Stomach (tissue), 4 donors: Measurements from ENCODE around the gene GABRG3.

ENCODE experiments used
- EP300 ChIP-seq: sonication (generic); formaldehyde crosslinking; IDR thresholded peaks from one replicate; pipeline ENCODE4 v1.6.1; 2017; ENCODE audit warnings: antibody characterized with exemption
- POLR2A ChIP-seq, 4 donors: fragments of 450-650 bp; IDR thresholded peaks; one replicate each; pipeline ENCODE4 v1.6.1; 2016; ENCODE audit warnings: antibody characterized with exemption in 4 of 4, control low read depth in 2 of 4, mild to moderate bottlenecking in 1 of 4, moderate library complexity in 1 of 4
- POLR2AphosphoS5 ChIP-seq, 3 donors: sonication (generic); formaldehyde crosslinking; IDR thresholded peaks; one replicate each; pipeline ENCODE4 v1.6.1; 2016; ENCODE audit warnings: antibody characterized with exemption in 3 of 3
- TF ChIP-seq, protein P1 (sequence below), 7 experiments: fragments of 450-650 bp in 4 of 7; fragments of 200-600 bp in 3 of 7; sonication (generic) in 3 of 7; IDR thresholded peaks; one replicate each; pipeline ENCODE4 v1.5.1; 2016 to 2019; ENCODE audit warnings: antibody characterized with exemption in 7 of 7, control low read depth in 2 of 7, mild to moderate bottlenecking in 1 of 7

DNA sequence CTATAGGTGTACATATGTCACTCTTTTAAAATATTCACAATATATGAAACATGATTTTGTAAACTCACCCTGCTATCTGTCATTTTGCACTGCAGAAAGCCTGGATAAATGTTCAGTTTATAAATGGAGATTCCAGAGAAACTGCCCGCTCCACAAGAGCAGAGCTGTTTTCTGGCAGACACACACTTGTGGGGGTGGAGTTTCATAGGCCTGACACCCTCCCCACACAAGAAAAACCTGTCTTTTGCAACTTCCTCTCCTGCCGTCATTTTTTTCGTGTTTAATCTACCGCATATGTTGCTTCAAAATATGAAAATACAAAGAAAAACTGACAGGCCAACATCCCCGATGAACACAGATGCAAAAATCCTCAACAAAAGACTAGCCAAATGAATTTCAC is 479.0 kb downstream of the GABRG3 start:
- TF ChIP-seq, protein P1, sequence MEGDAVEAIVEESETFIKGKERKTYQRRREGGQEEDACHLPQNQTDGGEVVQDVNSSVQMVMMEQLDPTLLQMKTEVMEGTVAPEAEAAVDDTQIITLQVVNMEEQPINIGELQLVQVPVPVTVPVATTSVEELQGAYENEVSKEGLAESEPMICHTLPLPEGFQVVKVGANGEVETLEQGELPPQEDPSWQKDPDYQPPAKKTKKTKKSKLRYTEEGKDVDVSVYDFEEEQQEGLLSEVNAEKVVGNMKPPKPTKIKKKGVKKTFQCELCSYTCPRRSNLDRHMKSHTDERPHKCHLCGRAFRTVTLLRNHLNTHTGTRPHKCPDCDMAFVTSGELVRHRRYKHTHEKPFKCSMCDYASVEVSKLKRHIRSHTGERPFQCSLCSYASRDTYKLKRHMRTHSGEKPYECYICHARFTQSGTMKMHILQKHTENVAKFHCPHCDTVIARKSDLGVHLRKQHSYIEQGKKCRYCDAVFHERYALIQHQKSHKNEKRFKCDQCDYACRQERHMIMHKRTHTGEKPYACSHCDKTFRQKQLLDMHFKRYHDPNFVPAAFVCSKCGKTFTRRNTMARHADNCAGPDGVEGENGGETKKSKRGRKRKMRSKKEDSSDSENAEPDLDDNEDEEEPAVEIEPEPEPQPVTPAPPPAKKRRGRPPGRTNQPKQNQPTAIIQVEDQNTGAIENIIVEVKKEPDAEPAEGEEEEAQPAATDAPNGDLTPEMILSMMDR (IDR thresholded peaks at IDR 0.05) = no peak
- TF ChIP-seq POLR2A (IDR thresholded peaks at IDR 0.05) (no peak), POLR2AphosphoS5 (IDR thresholded peaks at IDR 0.05) (no peak), EP300 (no peak)
